Measurements from ENCODE around the gene ADIPOQ. TPM values are rescaled to one million over a fixed set of nuclear protein-coding genes. Genes with fewer than 3 reads are reported as not detected.
"Not testable (repeated sequence)": the region's sequence is repeated elsewhere in the genome, so short reads cannot be mapped to it uniquely, and the experiment has no call there.

Gene ADIPOQ
- total RNA-seq, 4 donors from 2014 or later, result 1.6 to 13.4 (median 5.4) TPM

DNA sequence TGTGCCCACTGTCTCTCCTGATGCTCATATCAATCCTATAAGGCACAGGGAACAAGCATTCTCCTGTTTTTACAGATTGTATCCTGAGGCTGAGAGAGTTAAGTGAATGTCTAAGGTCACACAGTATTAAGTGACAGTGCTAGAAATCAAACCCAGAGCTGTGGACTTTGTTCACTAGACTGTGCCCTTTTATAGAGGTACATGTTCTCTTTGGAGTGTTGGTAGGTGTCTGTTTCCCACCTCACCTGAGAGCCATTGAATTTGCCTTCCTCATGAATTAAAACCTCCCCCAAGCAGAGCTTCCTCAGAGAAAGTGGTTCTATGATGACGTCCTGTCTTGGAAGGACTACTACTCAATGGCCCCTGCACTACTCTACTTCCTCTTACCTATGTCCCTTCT is 12.4 kb downstream of the ADIPOQ start:
- intact Hi-C loops (cut with DNase I), result loop anchor here (5.0 kb wide), 1 partner anchor 72 kb away; no protein-coding TSS in a partner anchor
- H3K27ac ChIP-seq, result no peak overlapping the region
- WGBS, 2 donors, result 0% methylated on average over 1 of the region's 1 CpG
- no peaks in the 10 kb centered on the region for H3K4me1 ChIP-seq
- TF ChIP-seq, protein P1, sequence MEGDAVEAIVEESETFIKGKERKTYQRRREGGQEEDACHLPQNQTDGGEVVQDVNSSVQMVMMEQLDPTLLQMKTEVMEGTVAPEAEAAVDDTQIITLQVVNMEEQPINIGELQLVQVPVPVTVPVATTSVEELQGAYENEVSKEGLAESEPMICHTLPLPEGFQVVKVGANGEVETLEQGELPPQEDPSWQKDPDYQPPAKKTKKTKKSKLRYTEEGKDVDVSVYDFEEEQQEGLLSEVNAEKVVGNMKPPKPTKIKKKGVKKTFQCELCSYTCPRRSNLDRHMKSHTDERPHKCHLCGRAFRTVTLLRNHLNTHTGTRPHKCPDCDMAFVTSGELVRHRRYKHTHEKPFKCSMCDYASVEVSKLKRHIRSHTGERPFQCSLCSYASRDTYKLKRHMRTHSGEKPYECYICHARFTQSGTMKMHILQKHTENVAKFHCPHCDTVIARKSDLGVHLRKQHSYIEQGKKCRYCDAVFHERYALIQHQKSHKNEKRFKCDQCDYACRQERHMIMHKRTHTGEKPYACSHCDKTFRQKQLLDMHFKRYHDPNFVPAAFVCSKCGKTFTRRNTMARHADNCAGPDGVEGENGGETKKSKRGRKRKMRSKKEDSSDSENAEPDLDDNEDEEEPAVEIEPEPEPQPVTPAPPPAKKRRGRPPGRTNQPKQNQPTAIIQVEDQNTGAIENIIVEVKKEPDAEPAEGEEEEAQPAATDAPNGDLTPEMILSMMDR (IDR thresholded peaks at IDR 0.05), result no peak
- H3K9me3 ChIP-seq, result no peaks in the 10 kb centered on the region
- DNase-seq, result no peak
- H3K27me3 ChIP-seq, result no peaks in the 10 kb centered on the region
- H3K4me3 ChIP-seq (replicated peaks in 1 of 3), result no peak overlapping the region
- no peaks in the 10 kb centered on the region for H3K36me3 ChIP-seq

DNA sequence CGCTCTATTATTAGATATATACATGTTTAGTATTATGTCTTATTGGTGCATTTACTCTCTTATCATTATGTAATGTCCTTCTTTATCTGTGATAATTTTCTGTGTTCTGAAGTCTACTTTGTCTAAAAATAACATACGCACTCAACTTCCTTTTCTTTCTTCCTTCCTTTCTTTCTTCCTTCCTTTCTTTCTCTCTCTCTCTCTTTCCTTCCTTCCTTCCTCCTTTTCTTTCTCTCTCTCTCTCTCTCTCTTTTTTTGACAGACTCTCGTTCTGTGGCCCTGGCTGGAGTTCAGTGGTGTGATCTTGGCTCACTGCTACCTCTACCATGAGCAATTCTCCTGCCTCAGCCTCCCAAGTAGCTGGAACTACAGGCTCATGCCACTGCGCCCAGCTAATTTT is 15.2 kb downstream of the ADIPOQ start:
- Histone ChIP-seq H3K9me3 (no peaks in the 10 kb centered on the region), H3K27me3 (no peaks in the 10 kb centered on the region), H3K36me3 (no peaks in the 10 kb centered on the region), H3K4me1 (no peaks in the 10 kb centered on the region), H3K27ac (no peak overlapping the region), H3K4me3 (replicated peaks in 1 of 3) (no peak overlapping the region)
- WGBS, 2 donors, result 89% methylated on average over 4 of the region's 4 CpGs
- no peak for TF ChIP-seq POLR2A (IDR thresholded peaks at IDR 0.05)
- TF ChIP-seq, protein P1 (IDR thresholded peaks at IDR 0.05), result no peak
- no peak for DNase-seq
- intact Hi-C loops (cut with DNase I), result no loop called here

DNA sequence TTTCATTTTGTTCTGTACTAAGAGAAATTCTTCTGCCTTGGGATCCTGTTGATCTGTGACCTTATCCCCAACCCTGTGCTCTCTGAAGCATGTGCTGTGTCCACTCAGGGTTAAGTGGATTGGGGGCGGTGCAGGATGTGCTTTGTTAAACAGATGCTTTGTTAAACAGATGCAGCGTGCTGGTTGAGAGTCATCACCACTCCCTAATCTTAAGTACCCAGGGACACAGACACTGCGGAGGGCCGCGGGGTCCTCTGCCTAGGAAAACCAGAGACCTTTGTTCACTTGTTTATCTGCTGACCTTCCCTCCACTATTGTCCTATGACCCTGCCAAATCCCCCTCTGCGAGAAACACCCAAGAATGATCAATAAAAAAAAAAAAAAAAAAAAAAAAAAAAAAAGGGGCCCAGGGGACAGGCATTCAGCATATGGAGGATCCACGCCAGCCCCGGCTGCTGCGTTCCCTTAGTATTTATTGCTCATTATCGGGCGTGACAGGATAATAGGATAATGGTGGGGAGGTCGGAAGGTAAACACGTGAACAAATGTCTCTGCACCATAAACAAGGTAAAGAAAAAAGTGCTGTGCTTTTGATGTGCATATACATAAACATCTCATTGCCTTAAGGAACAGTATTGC is 22.8 kb downstream of the ADIPOQ start:
- H3K4me1 ChIP-seq; intact Hi-C loops (cut with DNase I); DNase-seq; H3K36me3 ChIP-seq; H3K27me3 ChIP-seq; H3K27ac ChIP-seq; H3K9me3 ChIP-seq; H3K4me3 ChIP-seq (replicated peaks in 1 of 3): not testable (repeated sequence)
- WGBS, 2 donors, result no CpG with 5 or more reads among the region's 13 CpGs

DNA sequence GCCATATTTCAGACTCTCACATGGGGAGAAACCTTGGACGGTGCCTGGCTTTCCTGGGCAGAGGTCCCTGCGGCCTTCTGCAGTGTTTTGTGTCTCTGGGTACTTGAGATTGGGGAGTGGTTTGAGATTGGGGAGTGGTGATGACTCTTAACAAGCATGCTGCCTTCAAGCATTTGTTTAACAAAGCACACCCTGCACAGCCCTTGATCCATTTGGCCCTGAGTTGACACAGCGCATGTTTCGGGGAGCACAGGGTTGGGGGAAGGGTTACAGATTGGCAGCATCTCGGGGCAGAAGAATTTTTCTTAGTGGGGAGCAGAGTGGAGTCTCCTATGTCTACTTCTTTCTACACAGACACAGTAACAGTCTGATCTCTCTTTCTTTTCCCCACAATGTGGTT is 23.6 kb downstream of the ADIPOQ start:
- no CpG with 5 or more reads among the region's 5 CpGs for WGBS, 2 donors
- H3K27ac ChIP-seq; DNase-seq; H3K4me3 ChIP-seq (replicated peaks in 1 of 3); H3K27me3 ChIP-seq; H3K9me3 ChIP-seq; intact Hi-C loops (cut with DNase I); H3K36me3 ChIP-seq; H3K4me1 ChIP-seq: not testable (repeated sequence)

DNA sequence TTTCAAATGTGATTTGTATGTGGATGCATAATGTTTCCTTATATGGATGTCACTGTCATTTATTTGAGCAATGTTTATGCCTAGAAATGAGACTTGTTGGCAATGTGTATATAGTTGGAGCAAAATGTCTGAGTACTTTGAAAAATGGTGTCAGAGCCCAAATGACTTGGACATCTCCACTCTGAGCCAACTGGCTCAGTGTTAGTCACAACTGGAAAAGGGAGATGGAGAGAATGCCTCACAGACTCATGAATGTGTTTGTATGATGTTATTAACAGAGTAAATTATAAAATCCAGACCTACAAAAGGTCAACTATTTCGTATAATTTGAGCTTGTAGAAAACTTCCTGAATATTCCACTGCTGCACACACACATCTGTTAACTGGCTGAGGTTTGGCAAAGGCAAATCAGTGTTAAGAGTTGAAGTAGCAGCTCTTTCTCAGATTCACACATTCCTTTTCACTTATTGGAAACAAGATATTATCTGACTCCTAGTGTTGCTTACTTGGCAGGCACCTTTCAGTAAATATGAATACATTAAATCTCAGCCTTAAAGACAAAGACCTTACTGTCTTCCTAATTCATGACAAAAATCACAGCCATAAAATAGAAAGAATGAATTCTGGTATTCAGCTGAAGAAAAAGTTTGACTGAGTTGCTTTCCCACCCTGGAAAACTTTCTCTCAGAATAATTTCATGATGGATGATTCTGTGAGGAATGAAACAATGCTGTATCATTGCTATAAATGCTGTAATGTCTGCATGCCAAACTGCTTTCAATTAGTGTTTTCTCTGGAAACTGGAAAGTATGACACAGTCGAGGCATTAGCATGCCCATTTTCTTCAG is 27.0 kb downstream of the ADIPOQ start:
- no peaks in the 10 kb centered on the region for H3K27me3 ChIP-seq
- DNase-seq, result no peak
- no peak overlapping the region for H3K4me3 ChIP-seq (replicated peaks in 1 of 3)
- TF ChIP-seq, protein P1 (IDR thresholded peaks at IDR 0.05), result no peak
- no peak for TF ChIP-seq POLR2A (IDR thresholded peaks at IDR 0.05)
- H3K27ac ChIP-seq, result no peak overlapping the region
- intact Hi-C loops (cut with DNase I), result no loop called here
- no peaks in the 10 kb centered on the region for H3K4me1 ChIP-seq
- H3K36me3 ChIP-seq, result no peaks in the 10 kb centered on the region
- 65 to 73% methylated on average over 2 of the region's 2 CpGs for WGBS, 2 donors
- no peaks in the 10 kb centered on the region for H3K9me3 ChIP-seq

Measured in thyroid gland (tissue), 4 donors.